HT-29 (cell line): ENCODE results near the gene CDKN2B-AS1. TPM values are rescaled to one million over a fixed set of nuclear protein-coding genes. Genes with fewer than 3 reads are reported as not detected.
"Not testable (repeated sequence)": the region's sequence is repeated elsewhere in the genome, so short reads cannot be mapped to it uniquely, and the experiment has no call there.

Experiments
- DNase-seq: peaks from one replicate; pipeline ENCODE4 v3.0.0-alpha.2; 2015; ENCODE audit warnings: low spot score
- total RNA-seq: library from RNA; depleted of rRNA; stranded (reverse); fragments of >200 nt; shearing (Covaris generic); gene quantifications from 2 replicates; pipeline ENCODE4 v1.2.3, GENCODE V29; 2014; rRNA removed

The CDKN2B-AS1 gene
- 6.7 and 6.9 TPM in 2 replicates for total RNA-seq

DNA sequence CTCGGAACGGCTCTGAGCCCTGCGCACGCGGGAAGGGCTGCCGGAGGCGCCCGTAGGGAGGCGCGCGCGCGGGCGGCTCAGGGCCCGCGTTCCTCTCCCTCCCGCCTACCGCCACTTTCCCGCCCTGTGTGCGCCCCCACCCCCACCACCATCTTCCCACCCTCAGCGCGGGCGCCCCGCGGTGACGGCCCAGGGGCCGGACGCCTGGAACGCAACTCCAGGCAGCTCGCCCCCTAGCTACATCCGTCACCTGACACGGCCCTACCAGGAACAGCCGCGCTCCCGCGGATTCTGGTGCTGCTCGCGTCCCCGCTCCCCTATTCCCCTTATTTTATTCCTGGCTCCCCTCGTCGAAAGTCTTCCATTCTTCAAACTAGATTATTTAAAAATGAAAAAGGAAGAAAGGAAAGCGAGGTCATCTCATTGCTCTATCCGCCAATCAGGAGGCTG lies at the start of gene CDKN2B-AS1:
TSS of gene CDKN2B-AS1 (plus strand) at position 236 of the 450 bp plus-strand sequence.
- DNase-seq: peak; percentile 88

- DNase-seq: no peak
Observed at GRCh38 chr9:21945606-21946005, 49.0 kb upstream of the CDKN2B-AS1 start.

DNA sequence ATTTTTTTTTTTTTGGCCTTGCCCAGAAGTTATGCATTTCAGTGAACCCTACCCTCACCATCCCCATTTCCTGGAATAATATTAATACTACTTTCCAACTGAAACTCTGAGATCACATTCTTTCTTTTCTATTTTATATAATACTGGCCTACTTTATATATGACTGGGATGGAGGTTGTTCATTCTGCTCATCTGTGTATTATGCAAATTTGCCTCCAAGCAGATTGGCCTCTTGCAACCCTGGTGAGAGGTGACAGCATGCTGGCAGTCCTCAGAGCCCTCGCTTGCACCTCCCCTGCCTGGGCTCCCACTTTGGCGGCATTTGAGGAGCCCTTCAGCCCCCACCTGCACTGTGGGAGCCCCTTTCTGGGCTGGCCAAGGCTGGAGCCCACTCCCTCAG lies 35.8 kb upstream of the CDKN2B-AS1 start:
- no peak for DNase-seq

GRCh38 chr9:21959268-21959667 lies 35.3 kb upstream of the CDKN2B-AS1 start:
- DNase-seq: not testable (repeated sequence)

- no peak for DNase-seq
Observed at GRCh38 chr9:21961569-21961968, 33.0 kb upstream of the CDKN2B-AS1 start.

DNA sequence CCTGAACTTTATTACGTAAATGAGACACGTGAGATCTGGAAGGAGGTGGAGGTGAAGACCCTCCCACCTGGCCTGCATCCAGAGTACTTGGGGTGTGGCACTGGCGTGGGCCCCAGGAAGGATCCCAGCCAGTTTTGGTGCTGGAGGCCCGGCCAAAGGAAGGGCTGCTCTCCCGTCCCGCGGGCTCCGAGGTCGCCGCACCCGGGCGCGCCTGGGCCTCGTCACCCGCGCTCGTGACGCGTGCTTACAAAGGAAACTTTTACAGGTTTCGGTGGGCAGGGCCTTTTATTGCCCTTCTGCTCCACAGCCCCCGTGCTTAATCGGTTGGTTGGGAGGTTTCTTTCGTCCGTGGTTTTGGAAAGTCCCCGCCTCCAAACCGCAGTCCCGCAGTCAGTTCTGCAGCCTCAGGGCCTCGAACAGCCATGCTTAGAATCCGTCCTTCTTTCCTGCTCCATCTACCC lies 29.6 kb upstream of the CDKN2B-AS1 start:
- DNase-seq: no peak

DNA sequence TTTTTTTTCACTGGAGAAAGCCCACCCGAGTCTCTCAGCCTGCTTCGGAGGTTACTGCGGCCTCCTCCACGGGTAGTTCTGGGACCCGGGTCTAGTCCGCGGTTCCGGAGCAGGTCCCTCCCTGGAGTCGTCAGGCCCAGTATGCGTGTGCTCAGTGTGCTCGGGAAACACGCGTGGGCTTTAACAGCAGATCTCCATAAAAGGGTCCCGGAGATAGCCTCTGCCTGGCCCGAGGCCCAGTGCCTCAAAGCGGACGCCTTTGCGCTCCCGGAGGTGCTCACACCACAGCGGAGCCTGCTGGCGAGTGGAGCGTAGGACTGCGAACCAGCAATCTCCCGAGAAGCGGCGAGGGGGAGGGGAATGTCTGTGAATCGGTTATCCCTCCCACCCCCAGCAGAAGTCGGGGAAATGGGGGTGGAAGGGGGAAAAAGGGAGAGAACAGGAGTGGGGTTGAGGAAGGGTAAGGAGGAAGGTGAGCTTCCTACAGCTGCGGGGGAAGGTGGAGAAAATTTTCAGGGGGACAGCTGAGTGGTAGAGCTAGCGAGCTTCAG lies 29.1 kb upstream of the CDKN2B-AS1 start:
- DNase-seq: no peak

- DNase-seq: no peak
Observed at GRCh38 chr9:21966140-21966851, 28.3 kb upstream of the CDKN2B-AS1 start.

- no peak for DNase-seq
Observed at GRCh38 chr9:21967169-21967568, 27.4 kb upstream of the CDKN2B-AS1 start.

DNA sequence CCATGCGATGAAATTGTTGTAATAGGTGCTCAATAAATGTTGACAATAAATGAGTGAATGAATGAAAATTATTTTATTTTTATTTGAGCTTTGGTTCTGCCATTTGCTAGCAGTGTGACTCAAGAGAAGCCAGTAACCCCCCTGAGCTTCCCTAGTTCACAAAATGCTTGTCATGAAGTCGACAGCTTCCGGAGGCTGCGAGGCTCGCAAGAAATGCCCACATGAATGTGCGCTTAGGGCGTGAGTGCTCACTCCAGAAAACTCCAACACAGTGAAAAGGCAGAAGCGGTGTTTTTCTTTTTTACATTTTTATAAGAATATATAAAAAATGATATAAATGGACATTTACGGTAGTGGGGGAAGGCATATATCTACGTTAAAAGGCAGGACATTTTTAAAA lies 26.9 kb upstream of the CDKN2B-AS1 start:
- no peak for DNase-seq

GRCh38 chr9:21968331-21969010 lies 26.1 kb upstream of the CDKN2B-AS1 start:
- DNase-seq: no peak

GRCh38 chr9:21969011-21969940 lies 25.3 kb upstream of the CDKN2B-AS1 start:
- no peak for DNase-seq

GRCh38 chr9:21969951-21970799 lies 24.4 kb upstream of the CDKN2B-AS1 start:
- no peak for DNase-seq

DNA sequence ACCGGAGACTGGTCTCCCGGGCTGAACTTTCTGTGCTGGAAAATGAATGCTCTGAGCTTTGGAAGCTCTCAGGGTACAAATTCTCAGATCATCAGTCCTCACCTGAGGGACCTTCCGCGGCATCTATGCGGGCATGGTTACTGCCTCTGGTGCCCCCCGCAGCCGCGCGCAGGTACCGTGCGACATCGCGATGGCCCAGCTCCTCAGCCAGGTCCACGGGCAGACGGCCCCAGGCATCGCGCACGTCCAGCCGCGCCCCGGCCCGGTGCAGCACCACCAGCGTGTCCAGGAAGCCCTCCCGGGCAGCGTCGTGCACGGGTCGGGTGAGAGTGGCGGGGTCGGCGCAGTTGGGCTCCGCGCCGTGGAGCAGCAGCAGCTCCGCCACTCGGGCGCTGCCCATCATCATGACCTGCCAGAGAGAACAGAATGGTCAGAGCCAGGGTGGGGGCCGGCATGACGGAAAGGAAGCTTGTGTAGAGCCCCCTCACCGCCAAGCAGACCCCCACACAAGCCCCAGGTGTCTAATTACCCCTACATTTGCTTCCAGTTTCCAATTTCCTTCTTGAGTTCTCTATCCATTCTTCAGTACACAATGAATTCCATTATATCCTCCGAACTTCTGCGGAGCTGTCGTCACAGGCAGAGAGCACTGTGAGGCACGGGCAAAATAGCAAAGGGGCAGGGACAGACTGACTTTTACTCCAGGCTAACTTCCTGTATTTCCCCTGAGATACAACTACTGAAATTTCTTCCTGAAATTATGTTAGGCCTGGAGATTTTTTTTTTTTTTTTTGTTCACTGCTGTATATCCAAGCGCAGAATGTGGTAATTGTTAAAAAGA lies 23.6 kb upstream of the CDKN2B-AS1 start:
- DNase-seq: no peak

DNA sequence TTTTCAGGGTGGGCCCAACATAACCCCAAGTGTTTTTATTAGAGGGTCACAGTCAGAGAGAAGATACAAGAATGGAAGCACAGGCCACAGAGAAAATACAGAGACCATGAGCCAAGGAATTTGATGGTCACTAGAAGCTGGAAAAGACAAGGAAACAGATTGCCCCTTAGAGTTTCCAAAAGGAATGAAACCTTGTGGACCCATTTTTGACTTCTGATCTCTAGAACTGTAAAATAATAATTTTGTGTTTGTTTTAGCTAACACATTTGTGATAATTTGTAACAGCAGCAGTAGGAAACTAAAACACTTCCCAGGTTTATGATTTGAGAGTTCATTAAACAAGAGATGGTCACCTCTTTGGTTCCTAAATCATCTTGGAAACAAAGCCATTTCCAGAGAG lies 22.2 kb upstream of the CDKN2B-AS1 start:
- DNase-seq: no peak

GRCh38 chr9:21974343-21974721 lies 20.3 kb upstream of the CDKN2B-AS1 start:
- DNase-seq: no peak

GRCh38 chr9:21974722-21975409 lies 19.7 kb upstream of the CDKN2B-AS1 start:
- no peak for DNase-seq

DNA sequence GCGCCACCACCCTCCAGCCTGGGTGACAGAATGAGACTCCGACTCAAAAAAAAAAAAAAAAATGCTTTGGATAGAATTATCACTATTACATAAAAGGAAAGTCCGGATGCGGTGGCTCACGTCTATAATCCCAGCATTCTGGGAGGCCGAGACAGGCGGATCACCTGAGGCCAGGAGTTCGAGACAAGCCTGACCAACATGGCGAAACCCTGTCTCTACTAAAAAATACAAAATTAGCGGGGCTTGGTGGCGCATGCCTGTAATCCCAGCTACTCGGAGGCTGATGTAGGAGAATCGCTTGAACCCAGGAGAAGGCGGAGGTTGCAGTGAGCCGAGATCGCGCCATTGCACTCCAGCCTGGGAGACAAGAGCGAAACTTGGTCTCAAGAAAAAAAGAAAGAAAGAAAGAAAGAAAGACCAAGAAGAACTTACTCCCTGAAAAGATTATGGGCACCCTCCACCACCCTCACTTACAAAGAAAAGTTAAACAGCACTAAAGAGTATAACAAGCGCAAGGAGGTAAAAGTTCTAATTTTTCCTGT lies 18.2 kb upstream of the CDKN2B-AS1 start:
- no peak for DNase-seq

- no peak for DNase-seq
Observed at GRCh38 chr9:21982391-21982790, 12.2 kb upstream of the CDKN2B-AS1 start.
